GM18498 (cell line): Measurements from ENCODE around the gene KLK1.

Experiments
- ATAC-seq: cut with Tn5 transposase; IDR thresholded peaks from one replicate; pipeline ENCODE4 v1.9.1; 2021; ENCODE audit warnings: mild to moderate bottlenecking, moderate library complexity; ENCODE audit not compliant: unreplicated experiment

Gene KLK1

DNA sequence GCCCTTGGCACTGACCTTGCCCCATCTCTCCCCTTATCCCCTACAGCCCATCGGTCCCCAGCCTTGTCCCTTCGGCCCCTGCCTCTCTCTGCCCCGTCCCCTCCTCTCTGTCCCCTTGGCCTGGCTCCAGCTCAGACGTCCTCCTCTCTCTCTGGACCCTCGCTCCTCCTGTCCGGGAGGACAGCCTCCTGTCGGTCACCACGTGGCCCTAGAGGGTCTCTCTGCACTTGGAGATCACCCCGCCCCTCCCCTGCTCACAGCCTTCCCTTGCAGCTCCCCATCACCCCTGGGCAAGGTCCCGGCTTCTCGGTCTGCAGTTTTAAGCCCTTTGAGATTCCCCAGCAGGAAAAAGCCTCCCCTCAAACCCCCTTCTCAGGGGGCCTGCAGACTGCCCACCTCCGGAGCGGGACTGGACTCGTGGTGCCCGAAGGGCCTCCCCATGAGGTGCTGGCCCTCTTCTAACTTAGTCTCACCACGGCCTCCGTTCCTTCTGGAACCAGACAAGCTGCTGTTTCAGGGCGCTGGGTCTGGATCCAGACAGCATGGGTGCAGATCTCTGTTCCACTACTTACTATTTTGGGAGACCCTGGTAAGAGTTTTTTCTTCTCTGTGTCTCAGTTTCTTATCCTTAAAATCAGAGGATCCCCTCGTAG is 13.1 kb upstream of the KLK1 start:
- no peak for ATAC-seq

DNA sequence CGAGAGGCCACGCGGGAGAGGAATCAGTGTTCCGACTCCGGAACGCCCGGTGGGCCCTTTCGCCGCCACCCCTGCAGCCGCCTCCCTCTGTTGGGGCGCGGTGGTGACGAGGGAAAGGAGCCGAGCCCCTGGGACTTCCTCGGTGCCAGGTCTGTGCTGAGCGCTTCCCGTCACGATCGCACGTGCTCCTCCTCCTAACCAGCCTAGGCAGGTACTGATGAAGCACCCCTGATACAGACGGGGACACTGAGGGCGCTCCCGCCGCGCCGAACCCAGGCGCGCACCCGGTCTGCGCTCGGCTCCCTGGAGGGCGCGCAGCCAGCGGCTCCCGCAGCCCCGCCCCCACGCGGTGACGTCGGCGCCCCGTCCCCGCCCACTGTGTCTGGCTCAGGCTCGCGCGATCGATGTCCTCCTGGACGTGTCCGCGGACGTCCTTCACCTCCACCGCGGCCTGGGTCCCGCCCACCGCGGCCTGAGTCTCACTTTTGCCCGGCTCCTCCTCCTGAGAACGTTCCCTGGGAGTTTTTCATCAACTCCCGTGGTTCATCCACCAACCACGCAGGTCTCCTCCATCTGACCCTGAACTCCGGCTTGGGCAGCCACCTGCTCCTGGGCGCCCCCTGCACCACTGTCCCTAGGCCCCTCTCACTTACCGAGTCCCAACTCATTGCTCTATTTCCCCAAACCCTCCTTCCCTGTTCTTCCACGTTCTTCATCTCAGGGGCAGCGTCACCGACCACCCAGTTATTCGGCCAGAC is 12.4 kb upstream of the KLK1 start:
- no peak for ATAC-seq

DNA sequence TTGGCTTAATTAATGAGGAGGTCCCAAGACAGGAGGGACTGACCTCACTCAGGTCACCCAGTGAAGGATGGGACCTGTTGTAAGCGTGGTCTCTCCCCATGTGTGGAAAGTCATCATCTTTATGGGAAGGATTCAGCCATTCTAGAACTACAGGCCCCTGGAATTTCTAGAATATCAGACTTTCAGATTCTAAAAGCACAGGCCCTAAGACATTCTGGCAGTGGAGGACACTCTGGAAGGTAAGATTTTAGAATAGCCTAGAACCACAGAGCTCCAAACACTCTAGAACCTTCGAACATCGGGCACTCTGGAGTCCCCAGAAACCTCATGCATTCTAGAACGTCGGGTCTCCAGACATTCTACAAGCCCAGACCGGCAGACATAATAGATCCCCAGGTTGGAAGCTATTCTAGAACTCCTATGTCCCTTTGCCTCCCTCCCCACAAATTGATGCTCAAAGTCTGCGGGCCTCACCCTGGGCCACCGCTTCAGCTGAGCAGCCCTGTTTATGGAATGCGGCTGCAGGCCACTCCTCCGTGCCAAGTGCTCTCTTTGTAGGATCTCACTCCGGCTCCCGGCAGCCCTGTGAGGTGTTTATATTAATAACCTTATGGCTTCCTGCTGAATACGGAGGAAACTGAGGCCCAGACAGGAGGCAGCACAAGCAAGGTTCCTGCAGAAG is 11.7 kb upstream of the KLK1 start:
- ATAC-seq, result no peak

DNA sequence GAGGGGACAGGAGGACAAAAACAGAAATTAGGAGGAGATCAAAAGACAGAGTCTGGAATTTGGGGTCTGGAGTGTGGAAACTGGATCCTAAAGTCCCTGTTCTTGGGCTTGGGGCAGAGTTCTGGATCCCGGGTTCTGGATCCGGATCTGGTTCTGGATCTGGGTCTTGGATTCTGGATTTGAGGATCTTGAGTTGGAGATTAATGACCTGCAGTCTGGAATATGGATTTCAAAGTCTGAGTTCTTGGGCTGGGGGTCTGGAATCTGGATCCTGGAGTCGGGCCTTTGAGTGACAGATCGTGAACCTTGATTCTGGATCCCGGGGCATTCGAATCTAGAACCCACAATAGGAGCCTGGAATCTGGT is 10.2 kb upstream of the KLK1 start:
- ATAC-seq, result no peak

DNA sequence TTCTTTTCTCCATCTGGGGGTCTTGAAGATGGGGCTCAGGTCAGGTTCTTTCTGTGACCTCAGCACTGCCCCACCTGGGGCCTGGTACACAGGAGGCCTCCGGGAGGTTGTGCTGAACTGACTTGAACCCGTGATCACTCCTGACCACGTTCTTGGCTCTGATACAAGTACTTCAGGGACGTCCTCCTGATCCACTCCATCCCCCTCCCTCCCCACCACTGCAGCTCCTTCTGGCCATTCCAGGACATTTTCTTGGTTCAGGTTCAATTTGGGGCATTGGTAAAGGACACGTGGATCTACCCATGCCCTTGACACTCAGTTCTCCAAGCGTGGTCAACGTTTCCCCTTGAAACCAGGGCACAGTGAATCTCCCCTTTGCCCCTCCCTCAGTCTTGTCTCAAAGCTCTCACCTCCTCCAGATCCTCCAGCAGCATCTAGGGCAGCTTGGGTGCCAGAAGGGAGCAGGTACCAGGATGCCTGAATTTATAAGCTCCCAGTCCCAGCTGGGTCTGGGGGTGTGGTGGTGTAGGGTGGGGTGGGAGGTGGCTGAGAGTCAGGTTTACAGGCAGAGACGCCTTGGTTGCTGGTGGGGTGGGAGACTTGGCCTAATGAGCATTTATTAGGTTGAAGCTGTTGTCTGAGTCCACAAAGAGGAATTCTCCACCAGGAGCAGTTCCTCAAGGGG is 9.7 kb upstream of the KLK1 start, which contains the start of gene KLK15:
Gene KLK15 (minus strand): TSS at position 458 of the 685 bp plus-strand sequence. CDS start 2,082 bp downstream, outside the sequence.
- no peak for ATAC-seq

DNA sequence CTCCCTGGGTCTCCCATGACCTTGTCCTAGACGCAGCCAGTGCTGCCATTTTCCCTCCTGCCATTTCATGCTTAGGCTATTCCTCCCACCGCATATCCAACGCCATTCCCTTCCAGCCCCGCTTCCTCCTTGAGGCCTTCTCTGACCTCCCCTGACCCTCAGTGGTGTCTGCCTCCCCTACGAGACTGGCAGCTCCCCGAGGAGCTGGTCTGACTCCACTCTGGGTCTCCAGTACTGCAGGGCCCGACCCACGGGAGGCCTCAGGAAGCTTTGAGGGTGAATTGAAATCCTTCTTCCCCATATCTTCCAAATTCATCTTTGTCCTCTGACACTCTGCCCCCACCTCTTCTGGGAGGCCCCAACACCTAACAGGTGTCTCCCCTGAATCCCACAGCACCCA is 9.1 kb upstream of the KLK1 start:
- no peak for ATAC-seq

DNA sequence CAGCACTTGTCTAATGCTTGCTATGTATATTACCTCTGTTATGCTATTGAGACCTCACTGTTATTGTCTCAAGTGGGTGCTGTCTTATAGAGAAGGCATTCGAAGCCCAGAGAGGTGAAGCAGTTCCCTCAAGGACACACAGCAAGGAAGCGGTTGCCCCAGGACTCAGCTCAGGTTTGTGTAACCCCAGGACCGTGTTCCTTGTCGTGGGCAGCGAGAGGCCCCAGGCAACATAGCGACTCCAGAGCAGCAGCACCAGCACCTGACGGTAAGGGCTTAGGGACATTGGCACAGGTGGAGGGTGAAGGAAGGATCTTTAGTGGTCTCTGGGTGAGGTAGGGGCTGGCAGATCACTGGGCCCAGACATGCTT is 7.4 kb upstream of the KLK1 start:
- no peak for ATAC-seq

DNA sequence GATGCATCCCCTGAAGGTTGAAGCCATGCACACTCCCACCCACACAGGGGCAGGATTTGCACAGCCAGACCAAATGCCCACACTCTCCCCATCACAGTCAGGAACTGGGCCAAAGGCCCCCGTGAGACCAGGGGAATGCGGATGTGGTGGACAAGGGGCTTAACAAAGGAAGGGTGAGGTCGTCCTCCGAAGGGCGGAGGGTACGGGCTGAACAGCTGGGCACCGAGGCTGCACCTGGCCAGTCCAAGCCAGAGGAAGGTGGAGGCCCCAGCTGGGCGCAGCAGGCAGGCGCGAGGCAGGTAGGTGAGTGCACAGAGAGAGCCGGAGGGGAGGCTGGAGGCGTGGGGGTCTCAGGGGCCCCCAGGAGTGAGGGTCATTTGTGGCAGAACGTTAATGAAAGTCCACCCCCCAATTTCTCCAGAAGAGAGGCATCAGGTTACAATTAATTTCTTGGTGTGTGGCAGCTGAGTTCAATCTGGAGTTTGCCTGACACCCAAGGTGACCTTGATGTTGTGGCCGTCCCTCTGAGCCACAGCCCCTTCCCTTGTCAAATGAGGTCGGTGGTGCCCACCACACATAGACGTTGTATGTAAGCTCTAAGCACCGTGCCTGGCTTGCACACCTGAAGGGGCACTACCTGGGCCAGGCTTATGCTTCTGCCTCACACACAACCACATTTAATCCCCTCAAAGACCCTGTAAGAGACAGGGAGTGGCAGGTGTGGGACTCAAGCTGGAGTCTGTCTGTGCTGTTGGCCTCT is 6.9 kb upstream of the KLK1 start:
- no peak for ATAC-seq

DNA sequence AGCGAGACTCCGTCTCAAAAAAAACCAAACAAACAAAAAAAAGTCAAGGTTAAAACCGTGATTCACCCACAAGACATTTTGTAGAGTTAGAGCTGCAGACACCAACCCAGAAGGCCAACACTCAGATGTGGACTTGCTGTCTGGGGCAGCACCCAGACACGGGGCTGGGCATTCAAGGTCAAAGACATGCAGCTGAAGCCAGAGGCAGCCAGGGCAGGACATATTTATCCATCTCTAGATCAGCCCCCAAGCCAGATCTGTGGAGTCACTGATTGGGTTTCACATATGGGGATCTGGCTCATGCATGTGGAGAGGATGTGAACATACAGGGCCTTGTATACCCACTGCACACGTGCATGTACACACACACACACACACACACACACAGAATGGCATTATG is 6.2 kb upstream of the KLK1 start:
- ATAC-seq, result no peak

DNA sequence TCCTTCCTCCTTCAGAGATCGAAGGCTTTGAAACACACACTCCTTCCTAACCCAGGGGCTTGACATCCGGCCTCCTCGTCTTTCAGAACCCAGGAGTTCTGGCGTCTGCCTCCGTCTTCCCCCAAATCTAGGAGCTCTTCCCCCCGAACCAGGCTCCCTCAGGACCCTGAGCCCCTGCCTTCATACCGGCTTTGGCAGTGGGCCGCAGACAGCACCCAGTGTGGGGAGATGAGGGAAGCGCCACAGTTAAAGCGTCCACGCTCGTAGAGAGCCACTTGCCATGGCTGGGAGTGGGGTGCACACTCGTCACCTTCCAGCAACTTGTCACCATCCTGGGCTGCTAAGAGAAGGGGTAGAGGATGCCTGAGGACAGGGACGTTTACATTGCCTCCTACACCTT is 3.9 kb upstream of the KLK1 start:
- ATAC-seq, result no peak

DNA sequence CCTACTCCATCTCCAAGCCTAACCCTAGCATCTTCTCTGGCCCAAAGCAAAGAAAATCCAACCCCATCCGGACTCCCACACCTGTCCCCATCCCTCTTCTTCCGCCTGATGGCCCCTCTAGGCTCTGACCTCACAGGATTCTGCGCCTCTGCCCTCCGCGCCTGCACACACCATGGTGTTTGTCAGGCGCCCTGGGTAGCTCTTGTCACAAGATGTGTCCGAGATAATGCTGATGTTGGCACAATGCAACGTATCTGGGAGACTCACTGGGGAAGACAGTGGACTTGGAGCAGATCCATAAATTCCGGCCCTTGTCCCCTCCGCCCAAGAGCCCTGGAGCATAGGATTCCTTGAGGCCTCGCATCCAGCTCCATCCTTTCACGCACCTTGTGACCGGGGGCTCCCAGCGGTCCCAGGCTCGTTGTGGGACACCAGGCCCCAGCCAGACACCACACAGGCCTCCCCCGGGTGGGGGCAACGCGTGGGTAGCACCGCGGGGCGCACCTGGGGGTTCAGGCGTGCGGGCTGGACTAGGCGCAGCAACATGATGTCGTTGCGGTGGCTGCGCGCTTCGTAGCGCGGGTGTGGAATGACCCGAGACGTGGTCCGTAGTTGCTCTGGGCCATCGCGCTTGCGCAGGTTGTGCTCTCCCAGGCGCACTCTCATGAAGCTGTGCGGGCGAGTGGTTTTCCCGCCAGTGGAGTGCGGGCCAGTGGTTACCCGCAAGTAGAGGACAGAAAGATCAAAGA is 3.1 kb upstream of the KLK1 start:
- no peak for ATAC-seq

DNA sequence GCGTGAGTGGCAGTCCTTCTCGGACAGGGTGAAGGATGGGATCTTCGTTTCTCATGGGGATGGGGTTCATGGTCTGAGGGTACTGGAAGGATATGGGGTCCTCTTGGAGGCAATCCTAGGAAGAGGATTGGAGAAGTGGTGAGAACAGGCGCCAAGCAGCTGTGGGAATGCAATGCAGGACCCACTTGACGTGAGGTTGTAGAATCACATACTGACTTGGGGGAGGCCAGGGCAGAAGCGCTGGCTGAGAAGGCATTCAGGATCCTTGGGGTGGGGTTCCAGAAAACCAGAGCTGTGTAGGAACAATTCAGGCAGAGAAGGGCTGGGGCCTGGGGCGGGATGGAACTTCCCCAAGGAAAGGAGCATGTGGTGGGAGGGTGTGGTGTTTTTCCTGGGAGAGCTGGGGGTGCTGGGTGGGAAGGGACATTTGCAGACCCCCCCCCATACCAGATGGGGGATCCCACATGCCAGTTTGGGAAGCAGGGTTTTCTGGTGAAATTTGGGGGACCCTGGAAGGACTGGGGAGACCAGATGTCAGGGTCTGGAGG is 852 bp downstream of the KLK1 start:
- ATAC-seq, result no peak

DNA sequence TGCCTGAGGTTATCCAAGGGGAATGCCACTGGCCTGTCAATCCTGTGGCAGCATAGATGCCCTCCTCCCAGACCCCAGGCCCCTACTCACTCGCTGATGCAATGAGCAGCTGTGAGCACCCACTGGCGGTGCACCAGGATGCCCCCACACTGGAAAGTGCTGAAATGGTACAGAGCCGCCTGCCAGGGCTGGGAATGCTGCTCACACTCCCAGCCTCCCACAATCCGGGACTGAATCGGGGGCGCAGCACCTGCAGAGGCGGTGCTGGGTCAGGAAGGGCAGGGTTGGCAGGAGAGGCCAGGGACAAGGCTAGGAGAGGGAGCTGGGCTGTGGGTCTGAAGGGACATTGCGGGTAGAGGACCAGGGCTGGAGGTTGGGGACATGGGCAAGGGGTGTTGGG is 2.0 kb downstream of the KLK1 start:
- no peak for ATAC-seq

DNA sequence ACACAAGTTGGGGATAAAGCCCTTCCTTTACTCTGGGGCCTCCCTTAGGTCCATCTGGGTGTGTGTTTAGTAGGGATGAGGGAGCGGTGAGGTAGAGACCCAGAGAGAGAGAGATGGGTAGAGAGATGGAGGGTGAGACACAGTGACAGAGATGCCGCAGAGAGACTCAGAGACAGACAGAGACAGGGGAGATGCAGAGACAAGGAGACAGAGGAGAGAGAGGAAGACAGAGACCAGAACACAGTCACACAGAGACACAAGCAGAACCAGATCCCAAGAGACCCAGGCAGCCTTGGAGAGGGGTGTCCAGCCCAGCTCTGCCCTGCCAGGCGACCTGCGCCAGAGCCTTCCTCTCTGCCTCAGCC is 2.4 kb downstream of the KLK1 start:
- ATAC-seq, result no peak

DNA sequence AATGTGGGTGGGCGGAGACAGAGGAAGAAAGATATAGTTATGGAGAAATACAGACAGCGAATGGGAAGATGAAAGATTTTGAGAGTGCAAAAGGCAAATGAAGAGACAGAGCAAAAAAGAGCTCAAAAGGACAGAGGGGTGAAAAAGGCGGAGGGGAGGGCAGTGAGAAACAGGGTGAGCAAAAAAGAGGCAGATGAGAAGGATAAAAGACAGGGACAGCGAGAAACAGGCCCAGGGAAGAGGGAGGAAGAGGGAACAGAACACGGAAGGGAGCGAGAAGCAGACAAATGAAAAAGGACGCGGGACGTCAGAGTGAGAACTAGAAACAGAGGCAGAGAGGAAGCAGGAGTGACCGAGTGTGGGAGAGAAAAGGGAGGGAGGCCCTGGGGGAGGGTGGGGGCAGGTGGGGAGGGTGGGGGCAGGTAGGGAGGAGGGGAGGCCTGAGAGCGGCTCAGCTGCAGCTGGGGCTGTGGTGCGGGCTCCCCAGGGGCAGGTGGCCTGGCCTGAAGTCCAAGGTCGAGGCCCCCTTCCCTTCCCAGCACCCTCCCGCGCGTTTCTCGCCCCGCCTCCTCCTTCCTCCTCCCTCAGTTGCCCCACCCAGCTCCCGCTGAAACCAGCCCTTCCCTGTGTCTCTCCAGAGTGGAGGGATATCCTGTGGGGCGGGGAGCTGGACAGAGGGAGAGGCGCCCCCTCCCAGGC is 2.9 kb downstream of the KLK1 start:
- ATAC-seq, result no peak

DNA sequence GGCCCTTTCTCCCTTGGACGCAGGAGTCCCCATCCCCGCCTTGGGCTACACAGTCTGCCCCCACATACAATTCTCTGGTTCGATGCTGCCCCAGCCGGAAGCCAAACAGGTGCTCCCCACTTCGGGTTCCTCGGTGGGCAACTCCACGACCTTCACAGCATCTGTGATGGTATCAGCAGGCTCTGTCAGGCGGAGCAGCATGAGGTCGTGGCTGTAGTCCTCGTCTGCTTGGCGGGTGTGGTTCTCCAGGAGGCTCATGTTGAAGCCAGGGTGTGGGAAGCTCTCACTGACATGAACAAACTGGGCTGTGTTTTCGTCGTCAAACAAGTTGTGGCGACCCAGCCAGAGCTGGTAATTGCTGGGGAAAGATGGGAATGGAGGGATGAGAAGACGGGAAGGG is 3.5 kb downstream of the KLK1 start:
- no peak for ATAC-seq

DNA sequence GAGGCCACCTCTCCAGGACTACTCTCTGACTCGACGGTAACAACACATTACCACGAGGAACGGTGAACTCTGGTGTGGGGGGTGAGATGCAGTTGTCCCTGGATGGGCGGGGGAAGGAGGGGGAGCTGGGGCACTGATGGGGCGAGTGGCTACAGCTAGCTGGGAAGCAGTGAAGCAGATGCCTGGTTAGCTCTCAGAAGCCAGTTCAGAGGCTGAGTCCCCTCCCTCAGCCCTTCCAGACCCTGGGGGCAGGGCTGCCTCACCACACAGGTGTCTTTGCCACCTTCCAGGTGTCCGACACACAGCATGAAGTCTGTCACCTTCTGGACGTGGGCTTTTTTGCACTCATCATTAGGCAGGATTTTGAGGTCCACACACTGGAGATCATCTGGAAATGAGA is 4.0 kb downstream of the KLK1 start:
- ATAC-seq, result no peak

DNA sequence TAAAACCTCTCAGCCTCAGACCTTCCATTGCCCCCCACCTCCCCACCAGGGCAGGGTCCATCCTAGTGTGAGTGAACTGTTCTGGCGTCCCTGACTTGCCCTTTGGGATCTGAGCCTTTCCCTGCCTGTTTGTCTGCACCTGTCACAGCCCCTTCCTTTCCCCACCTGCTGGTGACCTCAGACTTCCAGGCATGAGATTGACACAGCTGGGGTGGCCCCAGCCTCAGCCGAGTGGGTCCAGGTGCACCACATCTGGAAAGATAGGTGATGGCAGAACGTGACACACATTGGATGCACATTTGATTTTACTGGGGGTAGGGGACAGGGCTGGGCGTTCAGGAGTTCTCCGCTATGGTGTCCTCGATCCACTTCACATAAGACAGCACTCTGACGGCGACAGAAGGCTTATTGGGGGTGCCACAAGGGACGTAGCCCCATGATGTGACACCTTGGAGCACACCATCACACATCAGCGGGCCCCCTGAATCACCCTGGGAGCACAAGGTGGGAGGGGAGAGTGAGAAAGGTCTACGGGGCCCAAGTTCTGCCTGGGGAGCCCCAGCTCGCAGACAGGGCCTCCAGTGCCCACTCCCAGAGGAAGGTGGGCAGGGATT is 4.6 kb downstream of the KLK1 start:
- no peak for ATAC-seq
